ENCODE data around the gene SLC29A3. TPM values are rescaled to one million over a fixed set of nuclear protein-coding genes. Genes with fewer than 3 reads are reported as not detected.
"Not testable (repeated sequence)": the region's sequence is repeated elsewhere in the genome, so short reads cannot be mapped to it uniquely, and the experiment has no call there.

The SLC29A3 gene
- polyA plus RNA-seq (2013, experiment 1 of 2), result 10.5 TPM
- polyA plus RNA-seq (2013, experiment 2 of 2), result 10.5 TPM

DNA sequence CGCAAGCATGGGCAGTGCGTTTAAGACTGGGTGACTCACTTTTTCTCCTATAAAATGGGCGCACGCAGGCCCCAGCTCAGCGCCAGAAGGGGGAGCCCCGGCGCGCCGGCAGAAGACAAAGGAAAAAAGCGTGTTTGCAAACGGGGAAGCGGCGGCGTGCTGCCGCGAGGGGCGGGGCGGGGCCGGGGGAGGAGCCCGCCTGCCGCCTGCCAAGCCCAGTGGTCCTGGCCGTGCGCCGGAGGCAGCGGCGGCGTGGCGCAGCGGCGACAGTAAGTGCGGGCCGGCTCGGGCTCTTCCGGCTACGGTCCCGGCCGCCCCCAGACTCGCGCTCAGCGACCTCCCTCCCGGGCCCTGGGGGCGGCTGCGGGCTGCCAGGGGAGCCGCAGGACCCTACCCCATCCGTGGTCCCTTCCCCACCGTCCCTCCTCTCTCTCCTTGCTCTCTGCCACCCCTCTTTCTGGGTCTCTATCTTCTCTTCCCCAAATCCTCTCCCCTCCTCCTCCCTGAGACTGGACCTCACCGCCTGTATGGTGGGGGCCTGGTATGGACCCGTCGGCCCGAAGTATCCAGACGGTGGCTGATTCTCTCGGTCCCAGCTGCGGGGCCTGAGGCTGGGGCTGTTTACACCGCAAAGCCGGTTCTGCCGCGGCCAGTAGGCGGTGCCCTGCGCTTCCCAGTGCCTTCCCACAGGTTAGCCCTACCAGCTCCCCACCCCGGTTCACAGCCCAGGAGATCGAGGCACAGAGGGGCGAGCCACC lies at the start of gene SLC29A3:
Gene SLC29A3, plus strand, starts transcription at position 218 of the 758 bp plus-strand sequence. Its CDS starts 51 bp downstream, at position 269.
- H3K9me3 ChIP-seq (ENCODE audit: insufficient read depth, low read depth, low read length), result no peaks in the 10 kb centered on the region
- peaks cover 15% of the 10 kb centered on the region; the same call in 1 of the 2 replicates for H3K36me3 ChIP-seq (ENCODE audit: insufficient read depth, low read length)
- H3K4me1 ChIP-seq (ENCODE audit: insufficient read depth, low read length), result 0 out of 2 replicates have a peak, but pooled peaks cover 5% of the 10 kb centered on the region
- WGBS, result under 1% methylated on average over 62 of the region's 62 CpGs
- H3K27me3 ChIP-seq (ENCODE audit: insufficient read depth, low read length), result no peaks in the 10 kb centered on the region
- no peak within 1 kb of the TSS for H3K27ac ChIP-seq (ENCODE audit: low read depth, low read length)
- H3K9ac ChIP-seq (ENCODE audit: low read depth, low read length), result peak within 1 kb of the TSS; percentile 75
- peak within 1 kb of the TSS; percentile 77 for H3K4me3 ChIP-seq (ENCODE audit: low read length)

DNA sequence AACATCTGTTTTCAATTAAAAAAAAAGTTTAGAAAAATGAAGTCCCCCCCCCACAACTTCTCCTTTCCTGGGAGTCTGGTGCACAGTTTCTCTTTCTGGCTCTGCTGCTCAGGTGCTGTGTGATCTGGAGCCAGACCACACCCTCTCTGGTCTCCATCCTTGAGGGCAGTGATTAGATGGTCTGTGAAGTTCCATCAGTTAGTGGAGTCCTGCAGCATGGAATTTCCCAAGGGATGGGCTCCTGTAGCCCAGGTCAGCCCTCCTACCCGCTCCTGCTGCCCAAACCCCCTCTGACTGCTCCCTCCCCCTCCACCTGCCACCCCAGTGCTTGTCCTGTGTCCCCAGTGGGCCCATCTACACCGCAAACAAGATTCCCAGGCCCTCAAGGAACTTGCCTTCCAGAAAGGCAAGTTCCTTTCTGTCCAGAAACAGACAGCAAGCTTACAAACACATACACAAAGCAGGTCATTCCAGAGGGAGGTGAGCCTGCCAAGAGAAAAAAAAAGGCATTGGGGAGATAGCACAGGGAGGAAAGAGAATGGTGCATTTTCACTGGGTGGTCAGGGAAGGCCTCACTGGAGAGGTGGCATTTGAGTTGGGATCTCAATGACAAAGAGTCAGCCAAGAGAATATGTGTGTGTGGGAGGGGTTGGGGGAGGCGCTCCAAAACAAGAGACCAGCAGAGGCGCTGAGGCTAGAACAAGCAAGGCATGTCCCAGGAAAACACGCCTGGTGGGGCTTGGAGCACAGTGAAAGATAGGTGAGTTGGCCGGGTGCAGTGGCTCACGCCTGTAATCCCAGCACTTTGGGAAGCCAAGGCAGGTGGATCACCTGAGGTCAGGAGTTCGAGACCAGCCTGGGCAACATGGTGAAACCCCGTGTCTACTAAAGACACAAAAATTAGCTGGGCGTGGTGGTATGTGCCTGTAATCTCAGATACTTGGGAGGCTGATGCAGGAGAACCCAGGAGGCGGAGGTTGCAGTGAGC lies 49.5 kb upstream of the SLC29A3 start:
- Histone ChIP-seq H3K27ac (ENCODE audit: low read depth, low read length) (peak overlapping the region; percentile 94), H3K36me3 (ENCODE audit: insufficient read depth, low read length) (no peaks in the 10 kb centered on the region), H3K4me3 (ENCODE audit: low read length) (peak overlapping the region; percentile 35; the same call in 1 of the 2 replicates), H3K9me3 (ENCODE audit: insufficient read depth, low read depth, low read length) (no peaks in the 10 kb centered on the region), H3K9ac (ENCODE audit: low read depth, low read length) (peak overlapping the region; percentile 13), H3K27me3 (ENCODE audit: insufficient read depth, low read length) (no peaks in the 10 kb centered on the region), H3K4me1 (ENCODE audit: insufficient read depth, low read length) (peaks cover 19% of the 10 kb centered on the region)
- 16% methylated on average over 11 of the region's 11 CpGs for WGBS

DNA sequence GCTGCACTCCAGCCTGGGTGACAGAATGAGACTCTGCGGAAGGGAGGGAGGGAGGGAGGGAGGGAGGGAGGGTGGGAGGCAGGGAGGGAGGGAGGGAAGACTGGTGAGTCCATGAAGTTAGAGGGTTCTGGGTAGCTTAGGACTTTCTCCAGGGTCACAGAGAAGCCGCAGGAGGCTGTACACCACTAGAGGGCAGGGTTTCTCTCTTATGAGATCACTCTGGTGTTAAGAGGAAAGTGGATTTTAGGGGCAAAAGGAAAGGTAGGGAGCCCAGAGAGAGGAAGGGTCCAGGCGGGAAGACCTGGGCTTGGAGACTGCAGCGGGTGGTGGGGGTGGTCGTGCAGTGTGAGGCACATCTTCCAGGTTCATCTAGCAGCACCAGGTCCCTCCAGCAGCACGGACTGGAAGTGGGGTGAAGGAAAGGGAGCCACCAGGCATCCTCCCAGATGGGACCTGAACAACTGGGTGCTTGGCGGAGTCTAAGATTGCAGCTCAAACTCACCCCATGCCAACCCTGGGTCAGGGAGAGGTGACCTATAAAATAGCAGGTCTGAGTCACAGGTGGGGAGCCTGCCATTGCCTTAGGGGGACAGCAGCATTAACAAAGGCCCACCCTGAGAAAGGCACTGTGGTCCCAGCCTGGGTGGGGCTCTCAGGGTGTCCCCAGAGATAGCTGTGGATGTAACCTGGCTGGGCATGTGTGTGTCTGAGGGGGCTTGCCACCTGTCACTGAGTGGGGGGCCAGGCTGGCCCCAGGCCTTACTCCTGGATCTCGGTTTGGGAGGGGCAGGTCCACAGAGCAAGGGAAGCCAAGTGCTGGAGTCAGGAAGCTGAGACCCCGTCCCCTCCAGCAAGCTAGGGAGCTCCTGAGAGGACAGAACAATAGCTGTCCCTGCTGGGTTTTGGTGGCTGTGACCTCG lies 48.5 kb upstream of the SLC29A3 start:
- Histone ChIP-seq H3K36me3 (ENCODE audit: insufficient read depth, low read length) (no peaks in the 10 kb centered on the region), H3K27me3 (ENCODE audit: insufficient read depth, low read length) (no peaks in the 10 kb centered on the region), H3K9me3 (ENCODE audit: insufficient read depth, low read depth, low read length) (no peaks in the 10 kb centered on the region), H3K4me3 (ENCODE audit: low read length) (no peak overlapping the region), H3K27ac (ENCODE audit: low read depth, low read length) (peak overlapping the region; percentile 52; the same call in 1 of the 2 replicates), H3K4me1 (ENCODE audit: insufficient read depth, low read length) (peaks cover 24% of the 10 kb centered on the region), H3K9ac (ENCODE audit: low read depth, low read length) (no peak overlapping the region; the same call in 1 of the 2 replicates)
- WGBS, result 62% methylated on average over 9 of the region's 10 CpGs

DNA sequence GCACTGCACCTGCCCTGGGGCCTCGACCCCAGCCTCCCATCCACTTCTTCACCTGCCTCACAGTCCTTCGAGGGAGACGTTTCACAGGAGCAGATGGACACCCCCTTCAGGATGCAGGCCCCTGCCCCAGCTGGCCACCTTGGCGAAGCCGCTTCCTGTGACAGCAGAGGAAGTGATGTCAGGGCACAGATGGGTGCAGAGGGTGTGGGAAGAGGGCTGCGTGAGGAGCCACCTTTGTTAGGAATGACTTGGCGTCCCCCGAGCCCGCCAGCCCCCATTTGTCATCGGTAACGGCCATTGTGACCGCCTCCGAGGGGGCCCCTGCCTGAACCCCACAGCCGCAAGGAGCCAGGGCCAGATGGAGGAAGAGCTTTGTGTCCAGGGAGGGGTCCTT lies 47.4 kb upstream of the SLC29A3 start:
- Histone ChIP-seq H3K9me3 (ENCODE audit: insufficient read depth, low read depth, low read length) (no peaks in the 10 kb centered on the region), H3K27ac (ENCODE audit: low read depth, low read length) (no peak overlapping the region), H3K4me1 (ENCODE audit: insufficient read depth, low read length) (peaks cover 24% of the 10 kb centered on the region), H3K27me3 (ENCODE audit: insufficient read depth, low read length) (no peaks in the 10 kb centered on the region), H3K36me3 (ENCODE audit: insufficient read depth, low read length) (no peaks in the 10 kb centered on the region), H3K9ac (ENCODE audit: low read depth, low read length) (no peak overlapping the region; the same call in 1 of the 2 replicates), H3K4me3 (ENCODE audit: low read length) (no peak overlapping the region)
- WGBS, result 84% methylated on average over 14 of the region's 14 CpGs

DNA sequence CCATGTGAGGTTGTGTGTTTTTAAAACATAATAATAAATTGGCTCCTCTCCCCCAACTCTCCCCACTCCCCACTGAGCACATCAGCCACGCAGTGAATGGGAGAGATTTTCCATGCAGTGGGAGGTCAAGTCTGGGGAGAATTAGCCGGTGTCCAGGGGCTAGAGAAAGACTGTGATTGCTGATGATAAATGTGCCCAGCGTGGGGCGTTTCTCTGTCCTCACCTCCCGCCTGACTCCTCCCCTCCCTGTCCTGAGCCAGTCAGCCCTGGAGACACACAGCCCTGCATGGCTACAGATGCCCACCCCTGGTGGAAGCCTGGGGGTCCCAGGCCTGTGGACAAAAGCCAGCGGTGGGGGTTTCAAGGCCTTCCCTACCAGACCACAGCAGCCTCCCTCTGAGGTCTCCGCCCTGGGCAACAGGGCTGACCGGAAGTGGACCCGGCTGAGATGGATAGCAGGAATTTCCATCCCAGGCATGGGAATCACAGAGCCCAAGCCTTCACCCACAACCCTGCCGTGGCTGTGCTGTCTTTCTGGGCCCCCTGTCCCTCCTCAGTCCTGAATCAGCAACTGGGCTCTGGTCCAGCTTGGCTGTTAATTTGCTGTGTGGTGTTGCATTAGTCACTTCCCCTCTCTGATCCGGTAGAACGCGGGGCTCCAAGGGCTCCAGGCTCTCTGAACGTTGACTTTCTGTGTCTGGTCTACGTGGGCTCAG lies 46.8 kb upstream of the SLC29A3 start:
- WGBS, result 87% methylated on average over 14 of the region's 15 CpGs
- H3K27ac ChIP-seq (ENCODE audit: low read depth, low read length), result no peak overlapping the region
- peaks cover 24% of the 10 kb centered on the region for H3K4me1 ChIP-seq (ENCODE audit: insufficient read depth, low read length)

DNA sequence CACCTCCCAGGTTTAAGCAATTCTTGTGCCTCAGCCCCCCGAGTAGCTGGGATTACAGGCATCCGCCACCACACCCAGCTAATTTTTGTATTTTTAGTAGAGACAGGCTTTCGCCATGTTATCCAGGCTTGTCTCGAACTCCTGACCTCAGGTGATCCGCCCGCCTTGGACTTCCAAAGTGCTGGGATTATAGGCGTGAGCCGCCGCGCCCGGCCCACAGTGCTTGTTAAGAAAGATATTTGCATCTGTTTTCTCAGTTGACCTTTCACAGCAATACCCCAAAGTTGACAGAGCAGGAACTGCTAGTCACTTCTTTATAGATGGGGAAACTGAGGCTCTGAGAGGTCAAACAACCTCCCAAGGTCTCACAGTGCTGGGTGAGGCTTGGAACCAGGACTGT lies 46.1 kb upstream of the SLC29A3 start:
- H3K4me1 ChIP-seq (ENCODE audit: insufficient read depth, low read length), result peaks cover 25% of the 10 kb centered on the region
- H3K36me3 ChIP-seq (ENCODE audit: insufficient read depth, low read length); H3K9me3 ChIP-seq (ENCODE audit: insufficient read depth, low read depth, low read length); H3K9ac ChIP-seq (ENCODE audit: low read depth, low read length); H3K4me3 ChIP-seq (ENCODE audit: low read length); H3K27ac ChIP-seq (ENCODE audit: low read depth, low read length); H3K27me3 ChIP-seq (ENCODE audit: insufficient read depth, low read length): not testable (repeated sequence)
- 89% methylated on average over 11 of the region's 11 CpGs for WGBS

More for the DNA sequence above, 46.8 kb upstream of the SLC29A3 start:
- no peaks in the 10 kb centered on the region for H3K36me3 ChIP-seq (ENCODE audit: insufficient read depth, low read length)
- H3K9me3 ChIP-seq (ENCODE audit: insufficient read depth, low read depth, low read length), result no peaks in the 10 kb centered on the region
- H3K9ac ChIP-seq (ENCODE audit: low read depth, low read length), result no peak overlapping the region
- no peak overlapping the region for H3K4me3 ChIP-seq (ENCODE audit: low read length)
- H3K27me3 ChIP-seq (ENCODE audit: insufficient read depth, low read length), result no peaks in the 10 kb centered on the region

DNA sequence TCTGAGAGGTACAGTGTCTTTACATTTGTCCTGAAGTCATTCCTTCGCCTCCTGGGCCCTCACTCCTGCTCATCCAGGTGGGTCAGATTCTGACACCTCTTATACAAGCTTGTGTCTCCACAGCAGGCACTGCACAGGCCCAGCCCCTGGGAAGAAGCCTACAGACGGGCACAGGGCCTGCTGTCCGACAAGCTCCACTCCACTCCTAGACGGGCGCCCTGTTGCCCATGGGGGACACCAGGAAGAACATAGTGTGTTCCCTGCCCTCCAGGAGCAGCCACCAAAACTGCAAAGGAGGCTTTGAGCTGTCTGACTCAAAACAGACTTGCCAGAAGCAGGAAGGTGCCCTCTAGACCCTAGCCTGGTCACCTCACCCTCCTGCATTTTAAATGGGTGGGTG lies 45.6 kb upstream of the SLC29A3 start:
- 96% methylated on average over 5 of the region's 5 CpGs for WGBS
- H3K9ac ChIP-seq (ENCODE audit: low read depth, low read length), result no peak overlapping the region
- peaks cover 30% of the 10 kb centered on the region for H3K4me1 ChIP-seq (ENCODE audit: insufficient read depth, low read length)
- no peaks in the 10 kb centered on the region for H3K9me3 ChIP-seq (ENCODE audit: insufficient read depth, low read depth, low read length)
- H3K27me3 ChIP-seq (ENCODE audit: insufficient read depth, low read length), result no peaks in the 10 kb centered on the region
- H3K36me3 ChIP-seq (ENCODE audit: insufficient read depth, low read length), result no peaks in the 10 kb centered on the region
- no peak overlapping the region for H3K4me3 ChIP-seq (ENCODE audit: low read length)
- H3K27ac ChIP-seq (ENCODE audit: low read depth, low read length), result no peak overlapping the region

DNA sequence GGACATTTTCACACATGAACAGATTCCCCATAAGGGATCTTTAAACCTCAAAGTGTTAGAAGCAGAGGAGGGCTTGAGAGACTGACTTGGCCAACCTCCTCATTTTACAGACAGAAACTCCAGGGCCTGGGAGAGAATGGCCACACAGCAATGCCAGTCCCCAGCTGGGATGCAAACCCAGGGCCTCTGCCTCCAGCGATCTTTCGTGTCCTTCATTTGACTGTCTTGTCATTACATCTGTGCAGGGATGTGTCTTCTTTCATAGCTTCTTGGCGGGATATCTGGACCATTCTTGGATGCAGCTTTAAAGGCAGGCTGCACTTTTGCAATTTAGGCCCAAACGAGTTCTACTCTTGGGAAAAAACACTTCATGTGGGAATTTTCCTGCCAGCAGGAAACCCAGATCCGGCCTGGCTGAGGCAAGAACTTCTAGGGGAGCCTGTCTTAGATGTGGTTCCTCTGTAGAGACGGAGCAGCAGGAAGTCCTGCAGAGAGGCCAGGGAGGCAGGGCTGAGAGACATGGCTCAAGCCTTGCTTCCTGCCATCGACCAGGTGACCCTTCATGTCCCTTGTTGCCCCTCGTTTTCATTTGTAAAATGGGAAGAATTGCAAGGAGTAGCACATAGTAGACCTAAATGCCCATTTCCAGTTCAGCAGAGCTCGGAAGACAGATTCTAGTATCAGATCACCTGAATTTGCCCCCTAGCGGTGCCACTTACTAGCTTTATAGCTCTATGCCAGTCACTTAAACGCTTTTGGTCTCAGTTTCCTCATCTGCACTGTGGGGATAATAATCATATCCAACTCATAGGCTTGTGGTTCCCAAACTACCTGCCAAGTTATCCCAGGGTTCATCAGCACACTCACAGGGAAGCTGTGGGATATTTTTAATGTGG lies 43.9 kb upstream of the SLC29A3 start:
- H3K27ac ChIP-seq (ENCODE audit: low read depth, low read length), result peak overlapping the region; percentile 23; the same call in 1 of the 2 replicates

DNA sequence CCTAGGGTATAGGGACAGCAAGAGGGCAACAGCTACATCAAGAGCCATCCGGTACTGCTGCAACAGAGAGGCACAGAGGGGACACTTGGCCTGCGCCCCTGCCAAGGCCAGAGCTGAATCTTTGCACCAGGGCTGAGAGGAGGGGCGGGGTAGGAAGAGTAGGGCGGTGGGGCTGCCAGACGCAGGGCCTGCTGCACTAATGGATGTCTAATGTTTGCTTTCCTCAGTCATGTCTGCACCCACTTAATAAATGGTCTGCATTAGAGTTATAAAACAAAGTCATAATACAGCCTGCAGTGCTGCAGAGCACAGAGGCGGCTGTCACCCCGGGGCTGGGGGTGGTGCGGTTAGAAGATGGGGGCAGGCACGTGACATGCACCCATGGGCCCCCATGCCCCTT lies 42.2 kb upstream of the SLC29A3 start:
- H3K4me1 ChIP-seq (ENCODE audit: insufficient read depth, low read length), result peaks cover 24% of the 10 kb centered on the region
- H3K4me3 ChIP-seq (ENCODE audit: low read length), result no peak overlapping the region
- H3K36me3 ChIP-seq (ENCODE audit: insufficient read depth, low read length), result peaks cover 6% of the 10 kb centered on the region
- no peaks in the 10 kb centered on the region for H3K27me3 ChIP-seq (ENCODE audit: insufficient read depth, low read length)
- no peaks in the 10 kb centered on the region for H3K9me3 ChIP-seq (ENCODE audit: insufficient read depth, low read depth, low read length)
- no peak overlapping the region for H3K9ac ChIP-seq (ENCODE audit: low read depth, low read length)
- no peak overlapping the region for H3K27ac ChIP-seq (ENCODE audit: low read depth, low read length)
- WGBS, result 84% methylated on average over 9 of the region's 9 CpGs

More for the DNA sequence above, 43.9 kb upstream of the SLC29A3 start:
- 74% methylated on average over 11 of the region's 11 CpGs for WGBS
- Histone ChIP-seq H3K4me1 (ENCODE audit: insufficient read depth, low read length) (peaks cover 31% of the 10 kb centered on the region), H3K4me3 (ENCODE audit: low read length) (no peak overlapping the region), H3K9me3 (ENCODE audit: insufficient read depth, low read depth, low read length) (no peaks in the 10 kb centered on the region), H3K36me3 (ENCODE audit: insufficient read depth, low read length) (no peaks in the 10 kb centered on the region), H3K9ac (ENCODE audit: low read depth, low read length) (no peak overlapping the region), H3K27me3 (ENCODE audit: insufficient read depth, low read length) (no peaks in the 10 kb centered on the region)
